ENCODE data around the gene EIF4EBP3. TPM values are rescaled to one million over a fixed set of nuclear protein-coding genes. Genes with fewer than 3 reads are reported as not detected.

The EIF4EBP3 gene
- total and polyA plus RNA-seq, 2 donors (not counting 3 experiments of a cell fraction or from before 2014, with no cell fraction given): 3.7 to 7.6 TPM

DNA sequence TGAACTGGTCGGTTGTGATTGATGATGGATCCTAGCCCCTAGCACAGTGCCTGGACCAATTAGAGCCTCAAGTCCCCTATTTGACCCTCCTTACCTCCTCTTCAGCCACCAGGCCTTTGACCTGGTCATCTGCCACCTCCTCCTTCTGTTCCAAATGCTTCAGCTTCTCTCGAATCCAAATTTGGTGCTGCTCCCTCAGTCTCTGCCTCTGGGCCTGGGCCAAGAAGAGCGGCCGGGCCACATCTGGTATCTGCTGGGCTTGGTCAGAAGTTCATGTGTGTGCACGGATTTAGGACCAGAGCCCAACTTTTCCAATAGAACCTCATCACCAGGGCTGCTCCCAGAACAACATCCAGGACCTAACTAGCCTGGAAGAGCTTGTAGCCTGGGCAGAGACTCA, 23.6 kb downstream of the EIF4EBP3 start:
- DNase-seq (ENCODE audit: low read depth, low spot score): no peak
- Histone ChIP-seq H3K36me3 (ENCODE audit: control insufficient read depth in 2 of 2, extremely low read depth in 1 of 2, insufficient read depth in 2 of 2, low read length in 2 of 2) (peaks cover 3 to 24% of the 10 kb centered on the region in 2 experiments), H3K4me1 (ENCODE audit: control insufficient read depth, extremely low read depth, insufficient read depth, low read length) (peaks cover under 1% of the 10 kb centered on the region), H3K4me3 (replicated peaks in 1 of 3; ENCODE audit: insufficient read depth in 1 of 3, low read depth in 1 of 3, low read length in 3 of 3) (no peak overlapping the region), H3K9ac (replicated peaks; ENCODE audit: extremely low read depth, insufficient read depth, low read length) (no peak overlapping the region), H3K4me2 (ENCODE audit: insufficient read depth, low read length) (no peak overlapping the region), H3K79me2 (ENCODE audit: control insufficient read depth, insufficient read depth, low read length) (peaks cover 1% of the 10 kb centered on the region), H4K20me1 (replicated peaks; ENCODE audit: control insufficient read depth, extremely low read depth, insufficient read depth, low read length) (no peaks in the 10 kb centered on the region), H3K27me3 (ENCODE audit: control insufficient read depth in 2 of 2, insufficient read depth in 2 of 2, low read length in 2 of 2) (no peaks in the 10 kb centered on the region), H2AFZ (ENCODE audit: low read depth, low read length) (no peak overlapping the region), H3K9me3 (replicated peaks; ENCODE audit: control insufficient read depth, insufficient read depth, low read length) (no peaks in the 10 kb centered on the region), H3K9me1 (replicated peaks; ENCODE audit: control insufficient read depth, extremely low read depth, insufficient read depth, low read length) (no peaks in the 10 kb centered on the region), H3K27ac (ENCODE audit: insufficient read depth, low read depth, low read length) (no peak overlapping the region)
- POLR2A ChIA-PET: interaction anchor here (0.6 kb wide), 1 partner anchor 37 kb away, joined by 6 read pairs; no protein-coding TSS in a partner anchor
- intact Hi-C loops (cut with micrococcal nuclease) (no loop called here), dilution Hi-C loops (cut with MboI; ENCODE audit: extremely low pct_ligation_motif_present, low sequenced_read_pairs) (no loop called here)
- no TSS peak for BruUV-seq (replicated peaks)
- no peak for TF ChIP-seq MAX (IDR thresholded peaks at IDR 0.05; ENCODE audit: insufficient read depth, insufficient read length)
- no peak for TF ChIP-seq EZH2 (IDR thresholded peaks at IDR 0.05; ENCODE audit: borderline replicate concordance, low read depth, low read length, severe bottlenecking)
- no peak for TF ChIP-seq POLR2AphosphoS5 (IDR thresholded peaks at IDR 0.05; ENCODE audit: insufficient read depth, low read depth, low read length)
- TF ChIP-seq JUN (IDR thresholded peaks at IDR 0.05; ENCODE audit: borderline replicate concordance, insufficient read depth, insufficient read length, low read depth): no peak
- TF ChIP-seq GATA2 (IDR thresholded peaks at IDR 0.05; ENCODE audit: insufficient read depth, insufficient read length, low read depth, low read length): no peak
- no peak for TF ChIP-seq CTCF (IDR thresholded peaks at IDR 0.05; ENCODE audit: extremely low read depth in 1 of 2, insufficient read depth in 1 of 2, low read depth in 1 of 2, low read length in 2 of 2)
- no peak for TF ChIP-seq POLR2A (IDR thresholded peaks at IDR 0.05; ENCODE audit: low read depth, low read length)
- TF ChIP-seq MYC (IDR thresholded peaks at IDR 0.05; ENCODE audit: low read depth, low read length): no peak
- no peak for TF ChIP-seq FOS (IDR thresholded peaks at IDR 0.05; ENCODE audit: borderline replicate concordance, insufficient read depth, low read length)
- FAIRE-seq: no peak
- CTCF ChIA-PET: interaction anchor here (0.8 to 1.7 kb wide), 6 partner anchors 10 to 155 kb away, joined by 3 to 8 read pairs (median 4); partner anchors contain the start of genes IK and NDUFA2

All from endothelial cell of umbilical vein (primary cell).